ENCODE measurements around the gene SPTA1.

SPTA1 gene

GRCh38 chr1:158731707-158732106 lies 45.2 kb upstream of the SPTA1 start:
- Histone ChIP-seq H3K36me3 (ENCODE audit: insufficient read depth, low read length) (no peaks in the 10 kb centered on the region), H3K9ac (ENCODE audit: low read depth, low read length, poor library complexity, severe bottlenecking) (no peak overlapping the region), H4K20me1 (ENCODE audit: insufficient read depth, low read length, poor library complexity, severe bottlenecking) (no peaks in the 10 kb centered on the region), H3K4me3 (ENCODE audit: low read length, poor library complexity, severe bottlenecking) (no peak overlapping the region), H3K79me2 (ENCODE audit: insufficient read depth, low read length) (no peaks in the 10 kb centered on the region), H3K4me2 (ENCODE audit: low read depth, low read length, poor library complexity, severe bottlenecking) (no peak overlapping the region), H2AFZ (ENCODE audit: low read length) (no peak overlapping the region), H3K9me3 (ENCODE audit: insufficient read depth, low read depth, low read length) (no peaks in the 10 kb centered on the region), H3F3A (ENCODE audit: low read depth) (no peaks in the 10 kb centered on the region), H3K9me2 (replicated peaks; ENCODE audit: low read depth, low read length) (no peaks in the 10 kb centered on the region), H3K27me3 (ENCODE audit: insufficient read depth, low read length, poor library complexity, severe bottlenecking) (no peaks in the 10 kb centered on the region), H3K4me1 (ENCODE audit: insufficient read depth, low read length, poor library complexity, severe bottlenecking) (no peaks in the 10 kb centered on the region)
- TF ChIP-seq, protein P1, sequence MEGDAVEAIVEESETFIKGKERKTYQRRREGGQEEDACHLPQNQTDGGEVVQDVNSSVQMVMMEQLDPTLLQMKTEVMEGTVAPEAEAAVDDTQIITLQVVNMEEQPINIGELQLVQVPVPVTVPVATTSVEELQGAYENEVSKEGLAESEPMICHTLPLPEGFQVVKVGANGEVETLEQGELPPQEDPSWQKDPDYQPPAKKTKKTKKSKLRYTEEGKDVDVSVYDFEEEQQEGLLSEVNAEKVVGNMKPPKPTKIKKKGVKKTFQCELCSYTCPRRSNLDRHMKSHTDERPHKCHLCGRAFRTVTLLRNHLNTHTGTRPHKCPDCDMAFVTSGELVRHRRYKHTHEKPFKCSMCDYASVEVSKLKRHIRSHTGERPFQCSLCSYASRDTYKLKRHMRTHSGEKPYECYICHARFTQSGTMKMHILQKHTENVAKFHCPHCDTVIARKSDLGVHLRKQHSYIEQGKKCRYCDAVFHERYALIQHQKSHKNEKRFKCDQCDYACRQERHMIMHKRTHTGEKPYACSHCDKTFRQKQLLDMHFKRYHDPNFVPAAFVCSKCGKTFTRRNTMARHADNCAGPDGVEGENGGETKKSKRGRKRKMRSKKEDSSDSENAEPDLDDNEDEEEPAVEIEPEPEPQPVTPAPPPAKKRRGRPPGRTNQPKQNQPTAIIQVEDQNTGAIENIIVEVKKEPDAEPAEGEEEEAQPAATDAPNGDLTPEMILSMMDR (conservative IDR thresholded peaks at IDR 0.05; ENCODE audit: low read length): no peak
- TF ChIP-seq EZH2phosphoT487 (IDR thresholded peaks at IDR 0.05; ENCODE audit: borderline replicate concordance): no peak

- H3K4me2 ChIP-seq (ENCODE audit: low read depth, low read length, poor library complexity, severe bottlenecking): peak overlapping the region; percentile 25
- H3K9ac ChIP-seq (ENCODE audit: low read depth, low read length, poor library complexity, severe bottlenecking): no peak overlapping the region
- H3K27me3 ChIP-seq (ENCODE audit: insufficient read depth, low read length, poor library complexity, severe bottlenecking): no peaks in the 10 kb centered on the region
- no peaks in the 10 kb centered on the region for H3K36me3 ChIP-seq (ENCODE audit: insufficient read depth, low read length)
- no peaks in the 10 kb centered on the region for H3K79me2 ChIP-seq (ENCODE audit: insufficient read depth, low read length)
- H4K20me1 ChIP-seq (ENCODE audit: insufficient read depth, low read length, poor library complexity, severe bottlenecking): no peaks in the 10 kb centered on the region
- TF ChIP-seq, protein P1 (conservative IDR thresholded peaks at IDR 0.05; ENCODE audit: low read length): no peak
- TF ChIP-seq EZH2phosphoT487 (IDR thresholded peaks at IDR 0.05; ENCODE audit: borderline replicate concordance): no peak
- no peaks in the 10 kb centered on the region for H3F3A ChIP-seq (ENCODE audit: low read depth)
- H3K4me3 ChIP-seq (ENCODE audit: low read length, poor library complexity, severe bottlenecking): no peak overlapping the region
- no peaks in the 10 kb centered on the region for H3K4me1 ChIP-seq (ENCODE audit: insufficient read depth, low read length, poor library complexity, severe bottlenecking)
- no peaks in the 10 kb centered on the region for H3K9me3 ChIP-seq (ENCODE audit: insufficient read depth, low read depth, low read length)
- H2AFZ ChIP-seq (ENCODE audit: low read length): 0 out of 2 replicates have a peak overlapping the region, but pooled peaks have one; percentile 6
- no peaks in the 10 kb centered on the region for H3K9me2 ChIP-seq (replicated peaks; ENCODE audit: low read depth, low read length)
Measured at GRCh38 chr1:158730453-158730852, 43.9 kb upstream of the SPTA1 start.

DNA sequence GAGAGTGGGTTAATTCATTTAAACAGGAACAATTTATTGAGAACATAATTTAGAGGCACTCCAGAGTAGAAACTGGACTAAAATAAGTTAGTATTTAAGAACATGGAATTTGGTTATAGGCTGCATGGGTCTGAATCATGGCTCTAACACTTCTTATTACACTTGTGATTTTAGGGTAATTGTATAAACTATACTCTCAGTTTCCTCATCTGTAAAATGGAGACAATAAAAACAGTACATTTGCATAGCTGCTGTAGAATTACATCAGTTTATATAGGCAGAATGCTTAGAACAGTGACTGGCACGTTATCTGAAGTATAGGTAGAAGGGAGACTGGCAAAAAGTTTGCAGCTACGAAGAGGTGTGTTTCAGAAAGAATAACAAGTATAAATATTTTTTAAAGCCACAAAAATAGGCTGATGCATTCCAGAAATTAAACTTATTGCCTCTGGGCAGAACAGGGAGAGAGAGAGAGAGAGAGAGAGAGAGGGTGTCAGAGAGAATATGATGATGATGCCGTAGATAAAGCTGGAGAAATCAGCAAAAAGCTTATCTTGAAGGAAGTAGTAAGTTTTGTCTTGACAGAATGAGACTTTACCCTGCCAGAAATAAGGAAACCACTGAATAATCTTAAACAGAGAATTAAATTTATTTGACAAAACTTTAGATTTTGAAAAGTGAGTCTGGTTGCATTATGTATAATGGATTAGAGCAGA lies 42.2 kb upstream of the SPTA1 start:
- TF ChIP-seq, protein P1 (conservative IDR thresholded peaks at IDR 0.05; ENCODE audit: low read length): no peak
- TF ChIP-seq EZH2phosphoT487 (IDR thresholded peaks at IDR 0.05; ENCODE audit: borderline replicate concordance): no peak

More for the DNA sequence above, 42.2 kb upstream of the SPTA1 start:
- H2AFZ ChIP-seq (ENCODE audit: low read length): no peak overlapping the region
- no peaks in the 10 kb centered on the region for H3K27me3 ChIP-seq (ENCODE audit: insufficient read depth, low read length, poor library complexity, severe bottlenecking)
- H3K4me2 ChIP-seq (ENCODE audit: low read depth, low read length, poor library complexity, severe bottlenecking): no peak overlapping the region
- H3K4me1 ChIP-seq (ENCODE audit: insufficient read depth, low read length, poor library complexity, severe bottlenecking): no peaks in the 10 kb centered on the region
- H3F3A ChIP-seq (ENCODE audit: low read depth): no peaks in the 10 kb centered on the region
- no peaks in the 10 kb centered on the region for H3K9me2 ChIP-seq (replicated peaks; ENCODE audit: low read depth, low read length)
- no peak overlapping the region for H3K4me3 ChIP-seq (ENCODE audit: low read length, poor library complexity, severe bottlenecking)
- no peaks in the 10 kb centered on the region for H3K9me3 ChIP-seq (ENCODE audit: insufficient read depth, low read depth, low read length)
- H3K79me2 ChIP-seq (ENCODE audit: insufficient read depth, low read length): no peaks in the 10 kb centered on the region
- no peaks in the 10 kb centered on the region for H3K36me3 ChIP-seq (ENCODE audit: insufficient read depth, low read length)
- no peaks in the 10 kb centered on the region for H4K20me1 ChIP-seq (ENCODE audit: insufficient read depth, low read length, poor library complexity, severe bottlenecking)
- no peak overlapping the region for H3K9ac ChIP-seq (ENCODE audit: low read depth, low read length, poor library complexity, severe bottlenecking)
